Suprapubic skin (tissue), 4 donors: ENCODE data around the gene NSUN3. TPM values are rescaled to one million over a fixed set of nuclear protein-coding genes. Genes with fewer than 3 reads are reported as not detected.
"Not testable (repeated sequence)": the region's sequence is repeated elsewhere in the genome, so short reads cannot be mapped to it uniquely, and the experiment has no call there.

Experiments used
- DNase-seq, 2 donors: peaks; one replicate each; pipeline ENCODE4 v3.0.0-alpha.2; 2019; ENCODE audit warnings: low spot score in 2 of 2
- H3K27ac ChIP-seq: fragments of 200-600 bp; sonication (generic); one replicate; pipeline ENCODE4 v1.5.1; 2019
- H3K27me3 ChIP-seq: fragments of 200-600 bp; sonication (generic); one replicate; pipeline ENCODE4 v1.5.1; 2019
- H3K36me3 ChIP-seq: fragments of 200-600 bp; sonication (generic); one replicate; pipeline ENCODE4 v1.5.1; 2019
- H3K4me1 ChIP-seq: fragments of 200-600 bp; sonication (generic); one replicate; pipeline ENCODE4 v1.5.1; 2019
- H3K4me3 ChIP-seq: fragments of 200-600 bp; sonication (generic); one replicate; pipeline ENCODE4 v1.5.1; 2019; ENCODE audit warnings: mild to moderate bottlenecking
- H3K9me3 ChIP-seq: fragments of 200-600 bp; sonication (generic); one replicate; pipeline ENCODE4 v1.5.1; 2019
- EP300 ChIP-seq: sonication (generic); formaldehyde crosslinking; IDR thresholded peaks from one replicate; pipeline ENCODE4 v1.6.1; 2017; ENCODE audit warnings: antibody characterized with exemption
- POLR2A ChIP-seq, 2 donors: fragments of 450-650 bp; IDR thresholded peaks; one replicate each; pipeline ENCODE4 v1.6.1; 2017; ENCODE audit warnings: antibody characterized with exemption in 2 of 2, mild to moderate bottlenecking in 2 of 2, moderate library complexity in 2 of 2
- POLR2AphosphoS5 ChIP-seq, 3 donors: sonication (generic); formaldehyde crosslinking; IDR thresholded peaks; one replicate each; pipeline ENCODE4 v1.6.1; 2017; ENCODE audit warnings: antibody characterized with exemption in 3 of 3
- WGBS: methylation state at CpG from one replicate; pipeline ENCODE4 v1.1.5; 2018; 5-methylcytosine and 5-hydroxymethylcytosine counted together
- total RNA-seq, 4 donors: library from RNA; depleted of rRNA; stranded (reverse); fragments of >200 nt; gene quantifications; one replicate each; pipeline ENCODE4 v1.1.0, GENCODE V29; 2016
- TF ChIP-seq, protein P1 (sequence below), 2 donors: fragments of 200-600 bp in 1 of 2; fragments of 450-650 bp in 1 of 2; sonication (generic) in 1 of 2; IDR thresholded peaks; one replicate each; pipeline ENCODE4 v1.5.1; 2016 to 2019; ENCODE audit warnings: antibody characterized with exemption in 2 of 2, mild to moderate bottlenecking in 1 of 2, moderate library complexity in 1 of 2

Gene NSUN3
- total RNA-seq, 4 donors from 2014 or later = 6.8 to 18.6 (median 8.9) TPM

DNA sequence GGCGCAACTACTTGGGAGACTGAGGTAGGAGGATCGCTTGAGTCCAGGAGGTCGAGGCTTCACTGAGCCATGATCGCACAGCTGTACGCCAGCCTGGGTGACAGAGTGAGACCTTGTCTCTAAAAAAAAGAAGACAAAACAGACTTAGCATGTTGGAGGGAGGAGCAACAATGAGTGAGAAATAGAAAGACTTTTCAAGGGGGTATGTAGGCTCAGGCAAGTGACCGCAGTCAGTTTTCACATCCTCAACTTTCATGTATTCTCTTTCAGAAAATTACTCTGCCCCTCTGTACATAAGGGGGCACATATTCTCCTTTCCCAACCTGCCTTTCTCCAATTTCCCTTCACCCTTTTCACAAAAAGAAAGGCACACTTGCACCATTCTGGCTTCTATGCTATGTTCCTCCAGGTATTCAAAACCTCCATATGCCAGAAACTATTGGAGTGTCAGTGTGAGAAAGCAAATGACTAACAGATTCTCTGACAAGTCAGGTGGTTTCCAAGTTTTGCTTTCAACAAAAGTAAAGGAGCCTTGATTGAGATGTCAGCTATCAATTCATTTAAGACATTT is 7.6 kb downstream of the NSUN3 start:
- H3K36me3 ChIP-seq = peaks cover 12% of the 10 kb centered on the region
- no peak for TF ChIP-seq POLR2A (IDR thresholded peaks at IDR 0.05)
- TF ChIP-seq POLR2AphosphoS5 (IDR thresholded peaks at IDR 0.05) = no peak
- TF ChIP-seq EP300 = no peak
- TF ChIP-seq, protein P1, sequence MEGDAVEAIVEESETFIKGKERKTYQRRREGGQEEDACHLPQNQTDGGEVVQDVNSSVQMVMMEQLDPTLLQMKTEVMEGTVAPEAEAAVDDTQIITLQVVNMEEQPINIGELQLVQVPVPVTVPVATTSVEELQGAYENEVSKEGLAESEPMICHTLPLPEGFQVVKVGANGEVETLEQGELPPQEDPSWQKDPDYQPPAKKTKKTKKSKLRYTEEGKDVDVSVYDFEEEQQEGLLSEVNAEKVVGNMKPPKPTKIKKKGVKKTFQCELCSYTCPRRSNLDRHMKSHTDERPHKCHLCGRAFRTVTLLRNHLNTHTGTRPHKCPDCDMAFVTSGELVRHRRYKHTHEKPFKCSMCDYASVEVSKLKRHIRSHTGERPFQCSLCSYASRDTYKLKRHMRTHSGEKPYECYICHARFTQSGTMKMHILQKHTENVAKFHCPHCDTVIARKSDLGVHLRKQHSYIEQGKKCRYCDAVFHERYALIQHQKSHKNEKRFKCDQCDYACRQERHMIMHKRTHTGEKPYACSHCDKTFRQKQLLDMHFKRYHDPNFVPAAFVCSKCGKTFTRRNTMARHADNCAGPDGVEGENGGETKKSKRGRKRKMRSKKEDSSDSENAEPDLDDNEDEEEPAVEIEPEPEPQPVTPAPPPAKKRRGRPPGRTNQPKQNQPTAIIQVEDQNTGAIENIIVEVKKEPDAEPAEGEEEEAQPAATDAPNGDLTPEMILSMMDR (IDR thresholded peaks at IDR 0.05) = no peak

DNA sequence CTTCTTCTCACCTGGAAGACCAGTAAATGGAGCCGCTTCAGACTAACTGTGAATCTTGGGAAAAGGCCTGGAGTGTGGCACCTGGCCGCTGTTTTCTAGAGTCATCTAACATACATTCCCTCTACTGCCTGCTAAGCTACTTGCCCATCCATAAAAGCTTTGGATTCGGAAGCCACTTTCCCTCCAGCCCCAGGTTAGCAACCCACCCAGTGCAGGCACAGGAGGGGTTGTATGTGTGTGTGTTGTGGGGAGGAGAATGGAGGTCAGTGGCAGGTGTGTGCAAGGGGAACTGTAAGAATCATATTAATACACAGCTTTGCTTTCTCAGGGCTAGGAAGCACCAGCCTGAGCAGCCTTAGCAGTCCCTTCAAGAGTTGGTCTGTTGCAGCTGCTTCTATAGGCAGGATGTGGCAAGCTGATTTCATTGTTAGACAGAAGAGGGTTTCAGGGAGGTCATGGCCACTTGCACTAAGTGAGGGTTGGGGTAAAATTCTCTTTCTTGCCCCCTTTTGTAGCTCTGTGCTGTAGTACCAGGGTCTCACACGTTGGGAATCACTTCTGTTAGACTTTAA is 8.9 kb downstream of the NSUN3 start:
- Histone ChIP-seq H3K4me3 (no peak overlapping the region), H3K4me1 (peaks cover 4% of the 10 kb centered on the region), H3K36me3 (peaks cover 12% of the 10 kb centered on the region), H3K9me3 (no peaks in the 10 kb centered on the region), H3K27me3 (no peaks in the 10 kb centered on the region), H3K27ac (no peak overlapping the region)
- WGBS = 89% methylated on average over 4 of the region's 4 CpGs
- TF ChIP-seq, protein P1 (IDR thresholded peaks at IDR 0.05) = no peak
- no peak for TF ChIP-seq POLR2AphosphoS5 (IDR thresholded peaks at IDR 0.05)
- DNase-seq = no peak

More for the DNA sequence above, 7.6 kb downstream of the NSUN3 start:
- H3K27me3 ChIP-seq = no peaks in the 10 kb centered on the region
- H3K4me1 ChIP-seq = peaks cover 5% of the 10 kb centered on the region
- no peak overlapping the region for H3K4me3 ChIP-seq
- WGBS = 90% methylated on average over 6 of the region's 6 CpGs
- no peaks in the 10 kb centered on the region for H3K9me3 ChIP-seq
- no peak overlapping the region for H3K27ac ChIP-seq
- no peak for DNase-seq

DNA sequence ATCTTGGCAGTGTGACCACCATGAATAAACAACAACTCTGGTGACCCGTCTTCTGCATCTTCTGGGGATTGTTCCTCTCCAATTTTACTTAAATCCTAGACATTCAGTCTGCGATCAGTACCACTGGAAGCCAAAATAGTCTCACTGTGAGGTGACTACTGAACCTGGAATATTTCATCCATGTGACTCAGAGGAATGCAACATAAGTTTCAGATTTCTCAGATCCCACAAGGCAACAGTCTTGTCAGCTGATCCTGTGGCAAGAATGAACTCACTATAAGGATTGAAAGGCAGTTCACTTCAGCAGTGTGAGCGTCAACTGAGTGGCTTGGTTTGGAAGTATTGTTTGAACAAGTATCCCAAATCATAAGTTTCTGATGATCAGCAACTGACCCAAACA is 13.2 kb downstream of the NSUN3 start:
- DNase-seq = no peak
- H3K27me3 ChIP-seq = no peaks in the 10 kb centered on the region
- no peaks in the 10 kb centered on the region for H3K9me3 ChIP-seq
- H3K4me3 ChIP-seq = no peak overlapping the region
- H3K27ac ChIP-seq = no peak overlapping the region
- peaks cover 8% of the 10 kb centered on the region for H3K36me3 ChIP-seq
- 98% methylated on average over 3 of the region's 3 CpGs for WGBS
- TF ChIP-seq POLR2AphosphoS5 (IDR thresholded peaks at IDR 0.05) = no peak
- TF ChIP-seq, protein P1 (IDR thresholded peaks at IDR 0.05) = no peak
- no peaks in the 10 kb centered on the region for H3K4me1 ChIP-seq

DNA sequence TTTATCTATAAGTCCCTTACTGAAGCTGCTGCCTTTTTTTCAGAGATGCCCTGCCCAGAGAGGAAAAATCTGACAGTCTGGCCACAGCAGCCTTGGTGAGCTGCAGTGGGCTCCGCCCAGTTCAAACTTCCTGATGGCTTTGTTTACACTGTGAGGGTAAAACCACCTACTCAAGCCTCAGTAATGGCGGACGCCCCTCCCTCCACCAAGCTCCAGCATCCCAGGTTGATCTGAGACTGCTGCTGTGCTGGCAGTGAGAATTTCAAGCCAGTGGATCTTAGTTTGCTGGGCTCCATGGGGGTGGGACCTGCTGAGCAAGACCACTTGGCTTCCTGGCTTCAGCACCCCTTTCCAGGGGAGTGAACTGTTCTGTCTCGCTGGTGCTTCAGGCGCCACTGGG is 17.7 kb downstream of the NSUN3 start:
- H3K27me3 ChIP-seq, H3K4me3 ChIP-seq, H3K9me3 ChIP-seq, H3K27ac ChIP-seq, H3K36me3 ChIP-seq, DNase-seq, H3K4me1 ChIP-seq: not testable (repeated sequence)
- 86% methylated on average over 5 of the region's 5 CpGs for WGBS

DNA sequence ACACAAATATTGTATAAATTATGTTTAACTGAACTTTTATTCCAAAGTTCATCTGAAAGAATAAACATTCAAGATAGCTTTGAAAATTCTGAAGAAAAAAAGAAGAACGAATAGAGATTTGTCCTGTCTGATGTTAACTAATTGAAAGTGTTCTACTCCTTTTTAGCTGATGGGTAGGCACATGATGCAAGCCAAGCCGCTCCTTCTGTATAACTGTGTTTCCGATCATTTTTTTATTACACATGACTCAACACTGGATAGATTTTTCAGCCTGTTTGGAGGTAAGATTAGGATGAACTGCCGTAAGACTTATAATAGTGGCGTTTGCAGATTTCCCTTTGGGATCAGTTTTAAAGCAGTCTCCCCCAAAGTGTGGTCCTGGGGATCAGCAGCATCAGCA is 19.0 kb downstream of the NSUN3 start:
- no peak overlapping the region for H3K4me3 ChIP-seq
- 95% methylated on average over 5 of the region's 5 CpGs for WGBS
- H3K9me3 ChIP-seq = no peaks in the 10 kb centered on the region
- H3K27me3 ChIP-seq = no peaks in the 10 kb centered on the region
- H3K36me3 ChIP-seq = peaks cover 10% of the 10 kb centered on the region
- TF ChIP-seq POLR2A (IDR thresholded peaks at IDR 0.05) (no peak), EP300 (no peak), POLR2AphosphoS5 (IDR thresholded peaks at IDR 0.05) (no peak)
- TF ChIP-seq, protein P1 (IDR thresholded peaks at IDR 0.05) = no peak
- no peaks in the 10 kb centered on the region for H3K4me1 ChIP-seq
- no peak overlapping the region for H3K27ac ChIP-seq
- DNase-seq = no peak
